GM21360 (cell line): ENCODE data around the gene PRKN.

ENCODE experiments used
- ATAC-seq: cut with Tn5 transposase; IDR thresholded peaks from one replicate; pipeline ENCODE4 v1.9.1; 2021; ENCODE audit warnings: mild to moderate bottlenecking, moderate library complexity; ENCODE audit not compliant: unreplicated experiment

PRKN gene

GRCh38 chr6:161415302-161415855 is 1312.2 kb downstream of the PRKN start:
- ATAC-seq = no peak

- no peak for ATAC-seq
These were observed 1312.9 kb downstream of the PRKN start for GRCh38 chr6:161414707-161415106.

GRCh38 chr6:161414180-161414579 is 1313.4 kb downstream of the PRKN start:
- ATAC-seq = no peak

GRCh38 chr6:161413355-161413771 is 1314.2 kb downstream of the PRKN start:
- ATAC-seq = no peak

- no peak for ATAC-seq
These were observed 1314.8 kb downstream of the PRKN start for GRCh38 chr6:161412795-161413194.

GRCh38 chr6:161411265-161411944 is 1316.2 kb downstream of the PRKN start:
- no peak for ATAC-seq

GRCh38 chr6:161410736-161411135 is 1316.8 kb downstream of the PRKN start:
- ATAC-seq = no peak

- no peak for ATAC-seq
These were observed 1317.5 kb downstream of the PRKN start for GRCh38 chr6:161410076-161410475.

- ATAC-seq = no peak
These were observed 1318.2 kb downstream of the PRKN start for GRCh38 chr6:161409353-161409752.

- ATAC-seq = no peak
These were observed 1319.5 kb downstream of the PRKN start for GRCh38 chr6:161408041-161408440.

- no peak for ATAC-seq
These were observed 1320.0 kb downstream of the PRKN start for GRCh38 chr6:161407581-161407980.

- ATAC-seq = no peak
These were observed 1320.5 kb downstream of the PRKN start for GRCh38 chr6:161407115-161407514.

- ATAC-seq = no peak
These were observed 1320.9 kb downstream of the PRKN start for GRCh38 chr6:161406646-161407045.

GRCh38 chr6:161405418-161405817 is 1322.1 kb downstream of the PRKN start:
- no peak for ATAC-seq

GRCh38 chr6:161403717-161404116 is 1323.8 kb downstream of the PRKN start:
- ATAC-seq = no peak

- ATAC-seq = no peak
These were observed 1325.8 kb downstream of the PRKN start for GRCh38 chr6:161401587-161402309.

GRCh38 chr6:161400671-161401070 is 1326.9 kb downstream of the PRKN start:
- no peak for ATAC-seq

- no peak for ATAC-seq
These were observed 1331.0 kb downstream of the PRKN start for GRCh38 chr6:161396539-161396938.

- no peak for ATAC-seq
These were observed 1331.8 kb downstream of the PRKN start for GRCh38 chr6:161395716-161396231.

GRCh38 chr6:161394437-161394836 is 1333.1 kb downstream of the PRKN start:
- ATAC-seq = no peak

GRCh38 chr6:161393839-161394364 is 1333.7 kb downstream of the PRKN start:
- peak; percentile 100 for ATAC-seq

- ATAC-seq = no peak
These were observed 1334.3 kb downstream of the PRKN start for GRCh38 chr6:161393292-161393691.
